Karpas-422 (cell line): Measurements from ENCODE around the gene TCF7. TPM values are rescaled to one million over a fixed set of nuclear protein-coding genes. Genes with fewer than 3 reads are reported as not detected.

Experiments
- DNase-seq: peaks from one replicate; pipeline ENCODE4 v3.0.0-alpha.2; 2015
- H2AFZ ChIP-seq: fragments of 200-600 bp; sonication (generic); 2 replicates; pipeline ENCODE4 v1.6.1; 2014; ENCODE audit warnings: antibody characterized with exemption, low read length, mixed read lengths
- H3K27ac ChIP-seq: fragments of 200-600 bp; sonication (generic); 2 replicates; pipeline ENCODE4 v1.5.1; 2014; ENCODE audit warnings: mild to moderate bottlenecking, low read length, moderate library complexity
- H3K27me3 ChIP-seq: fragments of 200-600 bp; sonication (generic); 2 replicates; pipeline ENCODE4 v1.6.1; 2014; ENCODE audit warnings: low read length, mixed read lengths
- H3K36me3 ChIP-seq: fragments of 200-600 bp; sonication (generic); 2 replicates; pipeline ENCODE4 v1.6.1; 2014; ENCODE audit warnings: low read length, mixed read lengths; ENCODE audit not compliant: insufficient read depth
- H3K4me1 ChIP-seq: fragments of 200-600 bp; sonication (generic); 2 replicates; pipeline ENCODE4 v1.6.1; 2014; ENCODE audit warnings: mild to moderate bottlenecking, low read length, mixed read lengths
- H3K4me2 ChIP-seq: fragments of 200-600 bp; sonication (generic); 2 replicates; pipeline ENCODE4 v1.6.1; 2014; ENCODE audit warnings: low read length, low read depth, mild to moderate bottlenecking; ENCODE audit not compliant: poor library complexity, severe bottlenecking
- H3K4me3 ChIP-seq: fragments of 200-600 bp; sonication (generic); 2 replicates; pipeline ENCODE4 v1.5.1; 2014; ENCODE audit warnings: mild to moderate bottlenecking, antibody characterized with exemption, low read length, mixed read lengths
- H3K79me2 ChIP-seq: fragments of 200-600 bp; sonication (generic); 2 replicates; pipeline ENCODE4 v1.6.1; 2014; ENCODE audit warnings: mild to moderate bottlenecking, low read length, mixed read lengths
- H3K9ac ChIP-seq: fragments of 200-600 bp; sonication (generic); 2 replicates; pipeline ENCODE4 v1.6.0; 2014; ENCODE audit warnings: low read length
- H3K9me2 ChIP-seq: fragments of 200-600 bp; sonication (generic), shearing (Covaris generic); replicated peaks from 2 replicates; pipeline ENCODE4 v1.6.0; 2014; ENCODE audit warnings: mild to moderate bottlenecking, low read length, moderate library complexity; ENCODE audit not compliant: insufficient read depth
- H3K9me3 ChIP-seq: fragments of 300-700, 200-600 bp; sonication (generic); 2 replicates; pipeline ENCODE4 v1.6.1; 2014; ENCODE audit warnings: low read length, mixed read lengths
- H4K20me1 ChIP-seq: fragments of 200-600 bp; sonication (generic); 2 replicates; pipeline ENCODE4 v1.6.1; 2014; ENCODE audit warnings: mild to moderate bottlenecking, antibody characterized with exemption, low read length, low read depth; ENCODE audit not compliant: insufficient read depth
- total RNA-seq: library from RNA; depleted of rRNA; stranded (reverse); fragments of >200 nt; shearing (Covaris generic); gene quantifications from 2 replicates; pipeline ENCODE4 v1.2.3, GENCODE V29; 2014; ENCODE audit warnings: low replicate concordance

The TCF7 gene
- total RNA-seq, 1 experiment from 2014 or later: not detected

GRCh38 chr5:134086225-134086942 is 28.1 kb upstream of the TCF7 start:
- no peak overlapping the region for H2AFZ ChIP-seq
- no peaks in the 10 kb centered on the region for H3K36me3 ChIP-seq
- H3K4me3 ChIP-seq: no peak overlapping the region
- H4K20me1 ChIP-seq: no peaks in the 10 kb centered on the region
- no peaks in the 10 kb centered on the region for H3K27me3 ChIP-seq
- H3K9me3 ChIP-seq: no peaks in the 10 kb centered on the region
- no peak for DNase-seq
- no peak overlapping the region for H3K9ac ChIP-seq
- H3K4me1 ChIP-seq: no peaks in the 10 kb centered on the region
- H3K9me2 ChIP-seq: no peaks in the 10 kb centered on the region
- H3K79me2 ChIP-seq: no peaks in the 10 kb centered on the region
- H3K4me2 ChIP-seq: no peak overlapping the region
- no peak overlapping the region for H3K27ac ChIP-seq

GRCh38 chr5:134086943-134087305 is 27.6 kb upstream of the TCF7 start:
- H3K4me3 ChIP-seq: no peak overlapping the region
- H3K9me3 ChIP-seq: no peaks in the 10 kb centered on the region
- H3K79me2 ChIP-seq: no peaks in the 10 kb centered on the region
- H2AFZ ChIP-seq: no peak overlapping the region
- H3K36me3 ChIP-seq: no peaks in the 10 kb centered on the region
- H3K27ac ChIP-seq: no peak overlapping the region
- no peaks in the 10 kb centered on the region for H3K4me1 ChIP-seq
- H3K9ac ChIP-seq: no peak overlapping the region
- H3K4me2 ChIP-seq: no peak overlapping the region
- H4K20me1 ChIP-seq: no peaks in the 10 kb centered on the region; the same call in 1 of the 2 replicates
- DNase-seq: no peak
- no peaks in the 10 kb centered on the region for H3K9me2 ChIP-seq
- H3K27me3 ChIP-seq: no peaks in the 10 kb centered on the region

- Histone ChIP-seq H3K4me1 (no peaks in the 10 kb centered on the region), H3K4me2 (no peak overlapping the region), H3K27ac (no peak overlapping the region), H3K9me2 (no peaks in the 10 kb centered on the region), H2AFZ (no peak overlapping the region), H3K9me3 (no peaks in the 10 kb centered on the region), H3K4me3 (no peak overlapping the region), H4K20me1 (no peaks in the 10 kb centered on the region; the same call in 1 of the 2 replicates), H3K27me3 (no peaks in the 10 kb centered on the region), H3K79me2 (no peaks in the 10 kb centered on the region), H3K36me3 (no peaks in the 10 kb centered on the region), H3K9ac (no peak overlapping the region)
- no peak for DNase-seq
Observed at GRCh38 chr5:134088291-134088690, 26.2 kb upstream of the TCF7 start.

- H3K27me3 ChIP-seq: no peaks in the 10 kb centered on the region
- no peaks in the 10 kb centered on the region for H3K4me1 ChIP-seq
- H3K4me2 ChIP-seq: no peak overlapping the region
- no peak overlapping the region for H3K9ac ChIP-seq
- H3K27ac ChIP-seq: no peak overlapping the region
- DNase-seq: no peak
- no peak overlapping the region for H3K4me3 ChIP-seq
- H2AFZ ChIP-seq: no peak overlapping the region
- no peaks in the 10 kb centered on the region; the same call in 1 of the 2 replicates for H4K20me1 ChIP-seq
- H3K9me3 ChIP-seq: no peaks in the 10 kb centered on the region
- H3K36me3 ChIP-seq: no peaks in the 10 kb centered on the region
- H3K79me2 ChIP-seq: no peaks in the 10 kb centered on the region
- H3K9me2 ChIP-seq: no peaks in the 10 kb centered on the region
Observed at GRCh38 chr5:134088994-134089560, 25.4 kb upstream of the TCF7 start.

GRCh38 chr5:134090522-134090921 is 24.0 kb upstream of the TCF7 start:
- H3K79me2 ChIP-seq: no peaks in the 10 kb centered on the region
- H3K36me3 ChIP-seq: no peaks in the 10 kb centered on the region
- H3K27ac ChIP-seq: no peak overlapping the region
- H3K27me3 ChIP-seq: no peaks in the 10 kb centered on the region
- no peaks in the 10 kb centered on the region for H3K9me2 ChIP-seq
- H4K20me1 ChIP-seq: no peaks in the 10 kb centered on the region; the same call in 1 of the 2 replicates
- no peak overlapping the region for H2AFZ ChIP-seq
- DNase-seq: no peak
- no peak overlapping the region for H3K4me3 ChIP-seq
- no peaks in the 10 kb centered on the region for H3K4me1 ChIP-seq
- no peak overlapping the region for H3K4me2 ChIP-seq
- no peaks in the 10 kb centered on the region for H3K9me3 ChIP-seq
- H3K9ac ChIP-seq: no peak overlapping the region

GRCh38 chr5:134091626-134092121 is 22.8 kb upstream of the TCF7 start:
- no peaks in the 10 kb centered on the region; the same call in 1 of the 2 replicates for H4K20me1 ChIP-seq
- H3K79me2 ChIP-seq: no peaks in the 10 kb centered on the region
- no peak overlapping the region for H3K4me2 ChIP-seq
- no peaks in the 10 kb centered on the region for H3K27me3 ChIP-seq
- no peak overlapping the region for H2AFZ ChIP-seq
- no peak overlapping the region for H3K27ac ChIP-seq
- H3K9me3 ChIP-seq: no peaks in the 10 kb centered on the region
- H3K9me2 ChIP-seq: no peaks in the 10 kb centered on the region
- H3K4me1 ChIP-seq: no peaks in the 10 kb centered on the region
- H3K4me3 ChIP-seq: no peak overlapping the region
- DNase-seq: no peak
- no peak overlapping the region for H3K9ac ChIP-seq
- no peaks in the 10 kb centered on the region for H3K36me3 ChIP-seq

GRCh38 chr5:134092875-134093274 is 21.6 kb upstream of the TCF7 start:
- Histone ChIP-seq H2AFZ (no peak overlapping the region), H3K27me3 (no peaks in the 10 kb centered on the region), H3K4me3 (no peak overlapping the region), H3K4me2 (no peak overlapping the region), H3K79me2 (no peaks in the 10 kb centered on the region), H3K4me1 (no peaks in the 10 kb centered on the region), H3K9me3 (no peaks in the 10 kb centered on the region), H3K9me2 (no peaks in the 10 kb centered on the region), H3K27ac (no peak overlapping the region), H3K36me3 (no peaks in the 10 kb centered on the region), H3K9ac (no peak overlapping the region), H4K20me1 (no peaks in the 10 kb centered on the region; the same call in 1 of the 2 replicates)
- no peak for DNase-seq

- Histone ChIP-seq H3K79me2 (no peaks in the 10 kb centered on the region), H3K9me3 (no peaks in the 10 kb centered on the region), H2AFZ (no peak overlapping the region), H4K20me1 (no peaks in the 10 kb centered on the region; the same call in 1 of the 2 replicates), H3K9ac (no peak overlapping the region), H3K27me3 (no peaks in the 10 kb centered on the region), H3K9me2 (no peaks in the 10 kb centered on the region), H3K4me2 (no peak overlapping the region), H3K36me3 (no peaks in the 10 kb centered on the region), H3K4me3 (no peak overlapping the region), H3K27ac (no peak overlapping the region), H3K4me1 (no peaks in the 10 kb centered on the region)
- DNase-seq: no peak
Observed at GRCh38 chr5:134093351-134093750, 21.1 kb upstream of the TCF7 start.
